ENCODE measurements around the gene BRD2.

- TF ChIP-seq POLR2A (IDR thresholded peaks at IDR 0.05) (no peak), CTCF (IDR thresholded peaks at IDR 0.05) (no peak)
Measured at GRCh38 chr6:32974541-32975308, 6.3 kb downstream of the BRD2 start.

Measured in upper lobe of left lung (tissue), 4 donors.